Endothelial cell of umbilical vein (primary cell): ENCODE measurements around the gene IRS1. TPM values are rescaled to one million over a fixed set of nuclear protein-coding genes. Genes with fewer than 3 reads are reported as not detected.

Source experiments
- BruUV-seq: library from RNA; stranded (reverse); fragments of 400-500 nt; replicated peaks from 2 replicates; lab custom pipeline; 2021; lab: Mats Ljungman, UMichigan
- CTCF ChIA-PET: fragments of 300-600, 350-600 bp; sonication (Branson Sonifier 250); formaldehyde crosslinking; loops from one replicate; lab custom pipeline; 2021; ENCODE audit warnings: antibody characterized with exemption, inconsistent platforms; lab: Charles Lee
- POLR2A ChIA-PET: fragments of 300-600, 350-600 bp; sonication (Branson Sonifier 250); formaldehyde crosslinking; loops from one replicate; lab custom pipeline; 2021; ENCODE audit warnings: antibody characterized with exemption, inconsistent platforms; lab: Charles Lee
- DNase-seq: peaks from one replicate; pipeline ENCODE4 v3.0.0-alpha.2; 2011; ENCODE audit warnings: low read depth, low spot score
- FAIRE-seq: peaks from 2 replicates; lab custom pipeline; 2011; peaks lifted over from hg19 to GRCh38; lab: Jason Lieb, UNC
- H2AFZ ChIP-seq: 2 replicates; pipeline ENCODE4 v1.6.0; 2012; ENCODE audit warnings: low read depth, low read length, control low read depth, inconsistent platforms
- H3K27ac ChIP-seq: 2 replicates; pipeline ENCODE4 v1.5.1; 2011; ENCODE audit warnings: low read depth, mild to moderate bottlenecking, control low read depth, low read length, moderate library complexity; ENCODE audit not compliant: insufficient read depth
- H3K27me3 ChIP-seq, 2 experiments: 2 replicates each; pipeline versions ENCODE4 v1.6.0 to v1.6.1; 2011; ENCODE audit warnings: low read length in 2 of 2, mixed read lengths in 1 of 2; ENCODE audit not compliant: control insufficient read depth in 2 of 2, insufficient read depth in 2 of 2
- H3K36me3 ChIP-seq, 2 experiments: 2 replicates in 1 of 2; 3 replicates in 1 of 2; pipeline ENCODE4 v1.5.1; 2011; ENCODE audit warnings: low read length in 2 of 2, mild to moderate bottlenecking in 1 of 2, moderate library complexity in 1 of 2; ENCODE audit not compliant: control insufficient read depth in 2 of 2, insufficient read depth in 2 of 2; ENCODE audit errors: extremely low read depth in 1 of 2
- H3K4me1 ChIP-seq: 3 replicates; pipeline ENCODE4 v1.5.1; 2011; ENCODE audit warnings: mild to moderate bottlenecking, low read length; ENCODE audit not compliant: control insufficient read depth, insufficient read depth; ENCODE audit errors: extremely low read depth
- H3K4me2 ChIP-seq: 2 replicates; pipeline ENCODE4 v1.6.1; 2011; ENCODE audit warnings: low read length, control low read depth, mixed read lengths; ENCODE audit not compliant: insufficient read depth
- H3K4me3 ChIP-seq, 3 experiments: fragments of 200-600 bp in 1 of 3; sonication (generic), shearing (Covaris generic) in 1 of 3; replicated peaks in 1 of 3; 2 replicates each; pipeline ENCODE4 v1.5.1; 2011 to 2016; ENCODE audit warnings: control low read depth in 3 of 3, low read length in 3 of 3, mild to moderate bottlenecking in 2 of 3, inconsistent platforms in 1 of 3, low read depth in 1 of 3, moderate library complexity in 1 of 3; ENCODE audit not compliant: insufficient read depth in 1 of 3
- H3K79me2 ChIP-seq: 2 replicates; pipeline ENCODE4 v1.6.0; 2012; ENCODE audit warnings: low read length, inconsistent platforms; ENCODE audit not compliant: control insufficient read depth, insufficient read depth
- H3K9ac ChIP-seq: replicated peaks from 2 replicates; pipeline ENCODE3; 2011; ENCODE audit warnings: low read length, control low read depth; ENCODE audit not compliant: insufficient read depth; ENCODE audit errors: extremely low read depth
- H3K9me1 ChIP-seq: replicated peaks from 3 replicates; pipeline ENCODE4 v1.6.0; 2011; ENCODE audit warnings: mild to moderate bottlenecking, low read length; ENCODE audit not compliant: control insufficient read depth, insufficient read depth; ENCODE audit errors: extremely low read depth
- H3K9me3 ChIP-seq: replicated peaks from 2 replicates; pipeline ENCODE4 v1.5.1; 2012; ENCODE audit warnings: low read length, inconsistent platforms; ENCODE audit not compliant: control insufficient read depth, insufficient read depth
- H4K20me1 ChIP-seq: replicated peaks from 2 replicates; pipeline ENCODE3; 2011; ENCODE audit warnings: mild to moderate bottlenecking, low read length; ENCODE audit not compliant: control insufficient read depth, insufficient read depth; ENCODE audit errors: extremely low read depth
- EZH2 ChIP-seq: IDR thresholded peaks from 2 replicates; pipeline ENCODE4 v1.6.1; 2012; ENCODE audit warnings: borderline replicate concordance, low read depth, mild to moderate bottlenecking, moderate library complexity, low read length, inconsistent platforms; ENCODE audit not compliant: severe bottlenecking
- FOS ChIP-seq: IDR thresholded peaks from 2 replicates; pipeline ENCODE4 v1.6.1; 2011; ENCODE audit warnings: mild to moderate bottlenecking, low read length, moderate library complexity, borderline replicate concordance; ENCODE audit not compliant: insufficient read depth
- GATA2 ChIP-seq: IDR thresholded peaks from 2 replicates; pipeline ENCODE4 v1.7.0; 2011; ENCODE audit warnings: low read depth, mild to moderate bottlenecking, moderate library complexity, mixed read lengths, low read length; ENCODE audit not compliant: insufficient read length, insufficient read depth
- JUN ChIP-seq: IDR thresholded peaks from 2 replicates; pipeline ENCODE4 v1.6.1; 2011; ENCODE audit warnings: borderline replicate concordance, low read depth; ENCODE audit not compliant: insufficient read length, insufficient read depth
- MYC ChIP-seq: IDR thresholded peaks from one replicate; pipeline ENCODE4 v1.6.1; 2011; ENCODE audit warnings: mild to moderate bottlenecking, low read depth, low read length
- POLR2A ChIP-seq: IDR thresholded peaks from 2 replicates; pipeline ENCODE4 v1.6.1; 2012; ENCODE audit warnings: low read depth, mild to moderate bottlenecking, control low read depth, low read length
- POLR2AphosphoS5 ChIP-seq: IDR thresholded peaks from 2 replicates; pipeline ENCODE4 v1.6.1; 2012; ENCODE audit warnings: low read depth, mild to moderate bottlenecking, control low read depth, low read length, moderate library complexity; ENCODE audit not compliant: insufficient read depth
- dilution Hi-C: fragments of 300-500 bp; cut with MboI; formaldehyde crosslinking; loops from one replicate; pipeline ENCODE4 v1.15.0; 2019; ENCODE audit warnings: low sequenced_read_pairs; ENCODE audit not compliant: extremely low pct_ligation_motif_present
- intact Hi-C: fragments of 100-400 bp; cut with micrococcal nuclease; formaldehyde crosslinking; loops from one replicate; pipeline ENCODE4 v1.10.0; 2022
- polyA plus RNA-seq, 4 experiments: library from polyadenylated mRNA; depleted of rRNA in 3 of 4; stranded (reverse) in 3 of 4; unstranded in 1 of 4; fragments of >200 nt; gene quantifications; 2 replicates each; pipeline versions ENCODE4 v1.2.1 to v1.2.3, GENCODE V29; 2011 to 2012; ENCODE audit warnings: missing spikeins in 1 of 4
- total RNA-seq: library from RNA; stranded (reverse); gene quantifications from 2 replicates; pipeline ENCODE4 v1.2.3, GENCODE V29; 2021
- TF ChIP-seq, protein P1 (sequence below): IDR thresholded peaks from 2 replicates; pipeline ENCODE4 v1.6.1; 2011; ENCODE audit not compliant: insufficient read depth, insufficient read length
- TF ChIP-seq, protein P2 (sequence below), 2 donors: IDR thresholded peaks; 1 replicate in 1 of 2; 2 replicates in 1 of 2; pipeline ENCODE4 v1.5.1; 2011; ENCODE audit warnings: low read length in 2 of 2, mild to moderate bottlenecking in 2 of 2, moderate library complexity in 2 of 2, control low read depth in 1 of 2, inconsistent platforms in 1 of 2, low read depth in 1 of 2; ENCODE audit not compliant: insufficient read depth in 1 of 2; ENCODE audit errors: extremely low read depth in 1 of 2

The IRS1 gene
- total and polyA plus RNA-seq, 2 donors (not counting 3 experiments of a cell fraction or from before 2014, with no cell fraction given) = 0.10 to 0.11 TPM

DNA sequence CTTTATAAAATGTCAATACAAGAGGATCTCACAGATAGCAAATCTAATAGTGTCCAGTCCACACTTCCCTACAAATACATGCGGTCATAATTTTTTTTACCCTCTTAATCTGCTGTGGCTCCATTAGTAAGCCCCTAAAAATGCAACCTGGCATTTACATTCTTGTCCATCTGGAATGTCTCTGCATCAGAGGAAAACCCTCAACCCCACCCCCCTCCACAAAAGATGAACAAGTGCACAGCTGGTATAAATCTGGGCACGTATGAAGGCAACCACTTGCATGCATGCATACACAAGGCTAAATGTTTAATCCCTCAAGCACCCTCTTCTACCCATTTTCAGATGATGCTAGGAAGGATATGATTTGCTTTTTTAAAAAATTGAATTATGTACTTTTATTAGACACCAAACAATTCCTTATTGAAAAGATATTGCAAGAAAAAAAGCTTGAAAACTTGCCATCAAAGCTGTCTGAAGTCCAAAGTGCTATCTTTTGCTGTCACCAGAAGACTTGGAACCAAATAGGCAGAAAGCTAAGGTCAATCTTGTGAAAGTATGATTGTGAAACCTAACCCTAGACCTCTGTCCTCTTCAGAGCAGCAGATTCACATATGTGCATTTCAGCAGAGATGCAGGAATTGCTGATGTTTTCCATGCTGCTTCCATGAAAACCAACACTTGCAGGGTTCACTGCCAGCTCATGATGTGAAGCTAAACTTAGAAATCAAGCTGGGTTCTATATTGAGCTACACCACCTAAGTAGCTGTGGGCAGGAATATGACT lies 39.0 kb downstream of the IRS1 start:
- Histone ChIP-seq H2AFZ (no peak overlapping the region), H3K79me2 (no peaks in the 10 kb centered on the region), H4K20me1 (no peaks in the 10 kb centered on the region), H3K27ac (no peak overlapping the region), H3K36me3 (no peaks in the 10 kb centered on the region), H3K9me1 (no peaks in the 10 kb centered on the region), H3K9me3 (no peaks in the 10 kb centered on the region), H3K4me3 (no peak overlapping the region), H3K4me1 (no peaks in the 10 kb centered on the region), H3K4me2 (no peak overlapping the region), H3K9ac (no peak overlapping the region), H3K27me3 (no peaks in the 10 kb centered on the region)
- POLR2A ChIA-PET = no interaction called here
- no TSS peak for BruUV-seq
- no peak for FAIRE-seq
- CTCF ChIA-PET = interaction anchor here (1.1 to 1.4 kb wide), 2 partner anchors 12 to 42 kb away, joined by 3 to 6 read pairs; no protein-coding TSS in a partner anchor
- no peak for TF ChIP-seq JUN
- TF ChIP-seq MYC = no peak
- TF ChIP-seq GATA2 = no peak
- no peak for TF ChIP-seq POLR2AphosphoS5
- TF ChIP-seq, protein P1, sequence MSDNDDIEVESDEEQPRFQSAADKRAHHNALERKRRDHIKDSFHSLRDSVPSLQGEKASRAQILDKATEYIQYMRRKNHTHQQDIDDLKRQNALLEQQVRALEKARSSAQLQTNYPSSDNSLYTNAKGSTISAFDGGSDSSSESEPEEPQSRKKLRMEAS = no peak
- no peak for TF ChIP-seq EZH2
- no peak for TF ChIP-seq FOS
- TF ChIP-seq POLR2A = no peak
- TF ChIP-seq, protein P2, sequence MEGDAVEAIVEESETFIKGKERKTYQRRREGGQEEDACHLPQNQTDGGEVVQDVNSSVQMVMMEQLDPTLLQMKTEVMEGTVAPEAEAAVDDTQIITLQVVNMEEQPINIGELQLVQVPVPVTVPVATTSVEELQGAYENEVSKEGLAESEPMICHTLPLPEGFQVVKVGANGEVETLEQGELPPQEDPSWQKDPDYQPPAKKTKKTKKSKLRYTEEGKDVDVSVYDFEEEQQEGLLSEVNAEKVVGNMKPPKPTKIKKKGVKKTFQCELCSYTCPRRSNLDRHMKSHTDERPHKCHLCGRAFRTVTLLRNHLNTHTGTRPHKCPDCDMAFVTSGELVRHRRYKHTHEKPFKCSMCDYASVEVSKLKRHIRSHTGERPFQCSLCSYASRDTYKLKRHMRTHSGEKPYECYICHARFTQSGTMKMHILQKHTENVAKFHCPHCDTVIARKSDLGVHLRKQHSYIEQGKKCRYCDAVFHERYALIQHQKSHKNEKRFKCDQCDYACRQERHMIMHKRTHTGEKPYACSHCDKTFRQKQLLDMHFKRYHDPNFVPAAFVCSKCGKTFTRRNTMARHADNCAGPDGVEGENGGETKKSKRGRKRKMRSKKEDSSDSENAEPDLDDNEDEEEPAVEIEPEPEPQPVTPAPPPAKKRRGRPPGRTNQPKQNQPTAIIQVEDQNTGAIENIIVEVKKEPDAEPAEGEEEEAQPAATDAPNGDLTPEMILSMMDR (IDR thresholded peaks at IDR 0.05; ENCODE audit: extremely low read depth in 1 of 2, insufficient read depth in 1 of 2, low read depth in 1 of 2, low read length in 2 of 2) = no peak
- dilution Hi-C loops = no loop called here
- intact Hi-C loops = no loop called here
- DNase-seq = no peak
